Measurements from ENCODE around the gene PRR19. TPM values are rescaled to one million over a fixed set of nuclear protein-coding genes. Genes with fewer than 3 reads are reported as not detected.

The PRR19 gene
- total and polyA plus RNA-seq, 10 of the 15 experiments (the other 5 are each of a cell fraction or from before 2014, with no cell fraction given): 0.09 to 1.7 (median 0.73) TPM; not detected in 1

- TF ChIP-seq ZNF687 (IDR thresholded peaks at IDR 0.05): no peak
- TF ChIP-seq ESRRA (IDR thresholded peaks at IDR 0.05; ENCODE audit: low read length): no peak
- no peak for TF ChIP-seq USF1 (IDR thresholded peaks at IDR 0.05; ENCODE audit: borderline replicate concordance, extremely low read length, insufficient read depth, low read depth, low read length)
- TF ChIP-seq MTA2 (IDR thresholded peaks at IDR 0.05; ENCODE audit: low read depth): no peak
- TF ChIP-seq TCF3 (IDR thresholded peaks at IDR 0.05; ENCODE audit: borderline replicate concordance, insufficient read depth, low read depth, low read length): no peak
- no peak for TF ChIP-seq STAT3 (IDR thresholded peaks at IDR 0.05; ENCODE audit: low read depth, low read length)
- TF ChIP-seq NFYB (IDR thresholded peaks at IDR 0.05; ENCODE audit: insufficient read depth, low read depth, low read length): no peak
- no peak for TF ChIP-seq IRF3 (IDR thresholded peaks at IDR 0.05)
- TF ChIP-seq ZNF217 (IDR thresholded peaks at IDR 0.05): no peak
- no peak for TF ChIP-seq NFXL1 (IDR thresholded peaks at IDR 0.05; ENCODE audit: borderline replicate concordance)
- no peak for TF ChIP-seq BACH1 (IDR thresholded peaks at IDR 0.05; ENCODE audit: borderline replicate concordance)
- TF ChIP-seq NFYA (IDR thresholded peaks at IDR 0.05; ENCODE audit: borderline replicate concordance, low read depth, low read length): no peak
- no peak for TF ChIP-seq CEBPB (IDR thresholded peaks at IDR 0.05; ENCODE audit: borderline replicate concordance in 1 of 2, low read depth in 2 of 2, low read length in 2 of 2)
- TF ChIP-seq TARDBP (IDR thresholded peaks at IDR 0.05; ENCODE audit: borderline replicate concordance): no peak
- TF ChIP-seq EP300 (IDR thresholded peaks at IDR 0.05; ENCODE audit: borderline replicate concordance in 1 of 2, control insufficient read depth in 1 of 2, low read depth in 2 of 2, low read length in 2 of 2): no peak
- TF ChIP-seq PAX5 (IDR thresholded peaks at IDR 0.05; ENCODE audit: borderline replicate concordance, low read depth, low read length): no peak
- no peak for TF ChIP-seq POLR2AphosphoS2 (IDR thresholded peaks at IDR 0.05; ENCODE audit: low read depth, low read length)
- no peak for TF ChIP-seq SIN3A (IDR thresholded peaks at IDR 0.05; ENCODE audit: low read depth, low read length)
- TF ChIP-seq LARP7 (IDR thresholded peaks at IDR 0.05): 0 out of 2 replicates have a peak, but pooled peaks have one; percentile 3
- no peak for TF ChIP-seq HCFC1 (IDR thresholded peaks at IDR 0.05; ENCODE audit: low read length)
- TF ChIP-seq SP1 (IDR thresholded peaks at IDR 0.05; ENCODE audit: low read depth, low read length): no peak
- TF ChIP-seq RELB (IDR thresholded peaks at IDR 0.05; ENCODE audit: low read depth): no peak
- no peak for TF ChIP-seq DPF2 (IDR thresholded peaks at IDR 0.05)
These were observed 49.3 kb upstream of the PRR19 start (continued) for GRCh38 chr19:42252365-42253244.

Data from GM12878 (cell line).